ENCODE results near the gene MRPL36.

The MRPL36 gene

DNA sequence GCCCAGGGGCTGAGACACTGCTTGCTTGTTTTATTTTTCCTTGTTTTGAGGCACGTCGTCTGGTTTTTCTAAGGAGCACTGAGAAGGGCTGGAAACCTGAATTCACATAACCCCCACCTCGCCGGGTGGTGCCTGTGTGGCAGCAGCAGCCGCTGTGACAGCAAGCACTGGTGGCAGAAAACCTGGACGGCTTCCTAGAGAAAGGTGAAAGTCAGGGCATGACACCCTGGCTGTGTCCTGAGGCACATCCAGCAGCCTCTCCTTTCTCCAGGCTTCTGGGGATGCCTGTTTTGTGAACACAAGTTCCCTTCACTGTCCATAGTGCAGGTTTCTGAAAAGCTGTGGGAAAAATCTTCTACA lies 29.2 kb downstream of the MRPL36 start:
- TF ChIP-seq, protein P1, sequence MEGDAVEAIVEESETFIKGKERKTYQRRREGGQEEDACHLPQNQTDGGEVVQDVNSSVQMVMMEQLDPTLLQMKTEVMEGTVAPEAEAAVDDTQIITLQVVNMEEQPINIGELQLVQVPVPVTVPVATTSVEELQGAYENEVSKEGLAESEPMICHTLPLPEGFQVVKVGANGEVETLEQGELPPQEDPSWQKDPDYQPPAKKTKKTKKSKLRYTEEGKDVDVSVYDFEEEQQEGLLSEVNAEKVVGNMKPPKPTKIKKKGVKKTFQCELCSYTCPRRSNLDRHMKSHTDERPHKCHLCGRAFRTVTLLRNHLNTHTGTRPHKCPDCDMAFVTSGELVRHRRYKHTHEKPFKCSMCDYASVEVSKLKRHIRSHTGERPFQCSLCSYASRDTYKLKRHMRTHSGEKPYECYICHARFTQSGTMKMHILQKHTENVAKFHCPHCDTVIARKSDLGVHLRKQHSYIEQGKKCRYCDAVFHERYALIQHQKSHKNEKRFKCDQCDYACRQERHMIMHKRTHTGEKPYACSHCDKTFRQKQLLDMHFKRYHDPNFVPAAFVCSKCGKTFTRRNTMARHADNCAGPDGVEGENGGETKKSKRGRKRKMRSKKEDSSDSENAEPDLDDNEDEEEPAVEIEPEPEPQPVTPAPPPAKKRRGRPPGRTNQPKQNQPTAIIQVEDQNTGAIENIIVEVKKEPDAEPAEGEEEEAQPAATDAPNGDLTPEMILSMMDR (IDR thresholded peaks at IDR 0.05; ENCODE audit: low read length) = no peak
- TF ChIP-seq EZH2phosphoT487 (IDR thresholded peaks at IDR 0.05; ENCODE audit: low read length) (no peak), EZH2 (optimal IDR thresholded peaks at IDR 0.05; ENCODE audit: low read depth, low read length) (no peak)
- H3K9me3 ChIP-seq (replicated peaks; ENCODE audit: insufficient read depth, low read length) = no peaks in the 10 kb centered on the region

DNA sequence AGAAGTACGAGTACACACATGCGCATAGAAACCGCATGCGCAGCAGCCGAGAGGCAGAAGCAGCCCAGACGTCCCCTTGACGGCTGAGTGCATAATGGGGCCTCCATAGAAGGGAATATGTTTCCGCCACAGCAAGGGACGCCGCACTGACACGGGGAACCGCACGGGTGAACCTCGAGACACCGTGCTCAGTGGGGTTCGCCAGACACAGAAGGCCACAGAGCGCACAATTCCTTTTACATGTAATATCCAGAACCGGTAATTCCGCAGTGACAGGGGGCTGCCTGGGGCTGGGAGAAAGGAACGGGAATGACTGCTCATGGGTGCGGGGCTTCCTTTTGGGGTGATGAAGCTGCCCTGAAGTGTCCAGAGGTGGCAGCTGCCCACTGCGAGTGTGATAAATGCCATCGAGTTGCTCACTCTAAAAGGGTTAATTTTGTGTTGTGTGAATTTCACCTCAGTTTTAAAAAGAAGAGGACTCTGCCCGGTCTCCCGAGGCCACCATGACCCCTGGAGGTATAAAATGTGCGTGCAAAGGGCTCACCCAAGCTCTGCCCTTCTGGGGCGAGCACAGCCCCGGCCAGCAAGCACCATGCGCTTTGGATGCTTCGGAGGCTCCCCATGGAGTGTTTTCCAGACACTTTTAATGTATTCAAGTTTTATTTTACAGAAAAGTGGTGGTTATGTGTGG lies 29.7 kb downstream of the MRPL36 start:
- H3K4me2 ChIP-seq (ENCODE audit: low read depth, low read length) = no peak overlapping the region
- no peaks in the 10 kb centered on the region for H4K20me1 ChIP-seq (ENCODE audit: insufficient read depth, low read length)
- H3K9ac ChIP-seq (ENCODE audit: low read length) = no peak overlapping the region
- 0 out of 2 replicates have a peak, but pooled peaks cover 5% of the 10 kb centered on the region for H3K4me1 ChIP-seq (ENCODE audit: low read length)
- DNase-seq = no peak
- TF ChIP-seq EZH2phosphoT487 (IDR thresholded peaks at IDR 0.05; ENCODE audit: low read length) (no peak), EZH2 (optimal IDR thresholded peaks at IDR 0.05; ENCODE audit: low read depth, low read length) (no peak)
- TF ChIP-seq, protein P1 (IDR thresholded peaks at IDR 0.05; ENCODE audit: low read length) = no peak
- no peaks in the 10 kb centered on the region for H3F3A ChIP-seq (ENCODE audit: insufficient read depth, low read length)
- no peaks in the 10 kb centered on the region for H3K9me2 ChIP-seq (replicated peaks; ENCODE audit: insufficient read depth, low read length)
- no peaks in the 10 kb centered on the region for H3K79me2 ChIP-seq (ENCODE audit: low read length)
- H3K36me3 ChIP-seq (replicated peaks; ENCODE audit: insufficient read depth, low read length) = no peaks in the 10 kb centered on the region
- no peak overlapping the region for H3K4me3 ChIP-seq (ENCODE audit: low read length)
- H2AFZ ChIP-seq (ENCODE audit: low read length) = no peak overlapping the region
- no peaks in the 10 kb centered on the region for H3K9me3 ChIP-seq (replicated peaks; ENCODE audit: insufficient read depth, low read length)
- H3K27me3 ChIP-seq (replicated peaks; ENCODE audit: insufficient read depth, low read length) = 0 out of 2 replicates have a peak, but pooled peaks cover 9% of the 10 kb centered on the region
- no peak overlapping the region for H3K27ac ChIP-seq (ENCODE audit: low read length)

More for the DNA sequence above, 29.2 kb downstream of the MRPL36 start:
- H3K27ac ChIP-seq (ENCODE audit: low read length) = no peak overlapping the region
- H3K4me1 ChIP-seq (ENCODE audit: low read length) = 0 out of 2 replicates have a peak, but pooled peaks cover 1% of the 10 kb centered on the region
- DNase-seq = no peak
- no peak overlapping the region for H3K4me2 ChIP-seq (ENCODE audit: low read depth, low read length)
- H3K27me3 ChIP-seq (replicated peaks; ENCODE audit: insufficient read depth, low read length) = 0 out of 2 replicates have a peak, but pooled peaks cover 5% of the 10 kb centered on the region
- H2AFZ ChIP-seq (ENCODE audit: low read length) = no peak overlapping the region
- H4K20me1 ChIP-seq (ENCODE audit: insufficient read depth, low read length) = no peaks in the 10 kb centered on the region
- no peaks in the 10 kb centered on the region for H3K36me3 ChIP-seq (replicated peaks; ENCODE audit: insufficient read depth, low read length)
- H3K79me2 ChIP-seq (ENCODE audit: low read length) = no peaks in the 10 kb centered on the region
- no peaks in the 10 kb centered on the region for H3F3A ChIP-seq (ENCODE audit: insufficient read depth, low read length)
- H3K9ac ChIP-seq (ENCODE audit: low read length) = no peak overlapping the region
- H3K9me2 ChIP-seq (replicated peaks; ENCODE audit: insufficient read depth, low read length) = no peaks in the 10 kb centered on the region
- H3K4me3 ChIP-seq (ENCODE audit: low read length) = no peak overlapping the region

DNA sequence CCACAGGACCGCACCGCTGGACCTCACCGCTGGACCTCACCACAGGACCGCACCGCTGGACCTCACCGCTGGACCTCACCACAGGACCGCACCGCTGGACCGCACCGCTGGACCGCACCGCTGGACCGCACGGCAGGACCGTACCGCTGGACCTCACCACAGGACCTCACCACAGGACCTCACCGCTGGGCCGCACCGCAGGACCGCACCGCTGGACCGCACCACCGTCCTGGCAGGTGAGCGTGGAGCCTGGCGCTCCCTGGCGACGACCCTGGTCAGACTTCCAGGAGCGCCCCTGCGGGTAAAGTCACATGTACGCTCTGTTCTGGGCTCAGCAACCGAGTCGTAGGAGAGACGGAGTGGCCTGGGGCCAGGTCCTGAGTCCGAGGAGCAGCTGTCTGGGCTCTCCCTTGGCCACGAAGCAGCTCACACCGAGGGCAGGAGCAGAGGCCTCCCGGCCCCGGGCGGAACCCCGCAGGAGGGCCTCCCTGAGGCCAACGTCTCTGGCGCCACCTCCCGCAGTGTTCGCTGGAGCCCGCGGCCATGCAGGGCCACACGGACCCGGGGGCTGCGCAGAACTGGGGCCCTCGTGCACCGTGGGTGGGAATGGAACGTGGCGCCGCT lies 30.5 kb downstream of the MRPL36 start:
- Histone ChIP-seq H3K4me3 (ENCODE audit: low read length) (no peak overlapping the region), H2AFZ (ENCODE audit: low read length) (no peak overlapping the region), H3K9ac (ENCODE audit: low read length) (no peak overlapping the region), H3K9me3 (replicated peaks; ENCODE audit: insufficient read depth, low read length) (no peaks in the 10 kb centered on the region), H3K27me3 (replicated peaks; ENCODE audit: insufficient read depth, low read length) (peaks cover 14% of the 10 kb centered on the region; the same call in 1 of the 2 replicates), H3K36me3 (replicated peaks; ENCODE audit: insufficient read depth, low read length) (no peaks in the 10 kb centered on the region), H3K79me2 (ENCODE audit: low read length) (no peaks in the 10 kb centered on the region), H3K4me1 (ENCODE audit: low read length) (0 out of 2 replicates have a peak, but pooled peaks cover 9% of the 10 kb centered on the region), H3K9me2 (replicated peaks; ENCODE audit: insufficient read depth, low read length) (no peaks in the 10 kb centered on the region), H3K27ac (ENCODE audit: low read length) (no peak overlapping the region), H3F3A (ENCODE audit: insufficient read depth, low read length) (no peaks in the 10 kb centered on the region), H3K4me2 (ENCODE audit: low read depth, low read length) (no peak overlapping the region), H4K20me1 (ENCODE audit: insufficient read depth, low read length) (no peaks in the 10 kb centered on the region)
- no peak for DNase-seq
- TF ChIP-seq EZH2phosphoT487 (IDR thresholded peaks at IDR 0.05; ENCODE audit: low read length) (no peak), EZH2 (optimal IDR thresholded peaks at IDR 0.05; ENCODE audit: low read depth, low read length) (no peak)
- TF ChIP-seq, protein P1 (IDR thresholded peaks at IDR 0.05; ENCODE audit: low read length) = no peak
